ENCODE results near the gene ZBTB8A.
"Not testable (repeated sequence)": the region's sequence is repeated elsewhere in the genome, so short reads cannot be mapped to it uniquely, and the experiment has no call there.

The ZBTB8A gene

DNA sequence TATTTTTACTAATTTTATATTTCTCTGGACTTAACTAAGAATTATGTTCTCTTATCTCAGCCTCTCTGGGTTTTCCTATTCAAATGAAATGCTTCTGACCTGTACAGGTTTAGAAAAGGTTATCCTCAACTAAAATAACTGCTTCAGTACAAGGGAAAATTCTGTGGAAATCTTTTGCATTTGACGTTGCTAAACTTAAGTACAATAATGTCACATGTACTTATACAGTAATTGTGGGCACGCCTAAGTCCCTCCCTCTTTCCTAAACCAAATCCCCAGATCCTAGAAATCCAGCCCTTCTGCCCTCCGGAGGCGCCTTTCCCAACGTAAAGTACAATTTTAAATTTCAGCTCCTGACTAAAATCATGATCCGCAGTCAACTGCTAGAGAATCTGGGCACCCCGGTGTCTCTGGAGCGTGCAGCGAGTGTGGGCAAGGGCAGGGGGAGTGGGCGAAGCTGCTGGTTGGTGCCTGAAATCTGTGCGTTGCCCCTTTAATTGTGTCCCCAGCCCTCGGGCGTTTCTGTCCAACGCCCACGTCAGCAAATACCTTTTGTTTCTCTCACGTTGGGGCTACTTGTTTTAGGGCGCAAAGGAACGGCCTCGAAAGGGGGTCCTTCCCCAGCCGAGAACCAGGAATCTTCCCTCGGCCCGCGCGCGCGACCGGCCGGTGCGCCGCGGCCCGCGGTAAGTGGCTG is at the start of gene ZBTB8A:
Gene ZBTB8A, plus strand, starts transcription at position 541 of the 697 bp plus-strand sequence. CDS start 53,505 bp downstream, outside the sequence.
- no peak for DNase-seq (ENCODE audit: low read depth, low spot score)

DNA sequence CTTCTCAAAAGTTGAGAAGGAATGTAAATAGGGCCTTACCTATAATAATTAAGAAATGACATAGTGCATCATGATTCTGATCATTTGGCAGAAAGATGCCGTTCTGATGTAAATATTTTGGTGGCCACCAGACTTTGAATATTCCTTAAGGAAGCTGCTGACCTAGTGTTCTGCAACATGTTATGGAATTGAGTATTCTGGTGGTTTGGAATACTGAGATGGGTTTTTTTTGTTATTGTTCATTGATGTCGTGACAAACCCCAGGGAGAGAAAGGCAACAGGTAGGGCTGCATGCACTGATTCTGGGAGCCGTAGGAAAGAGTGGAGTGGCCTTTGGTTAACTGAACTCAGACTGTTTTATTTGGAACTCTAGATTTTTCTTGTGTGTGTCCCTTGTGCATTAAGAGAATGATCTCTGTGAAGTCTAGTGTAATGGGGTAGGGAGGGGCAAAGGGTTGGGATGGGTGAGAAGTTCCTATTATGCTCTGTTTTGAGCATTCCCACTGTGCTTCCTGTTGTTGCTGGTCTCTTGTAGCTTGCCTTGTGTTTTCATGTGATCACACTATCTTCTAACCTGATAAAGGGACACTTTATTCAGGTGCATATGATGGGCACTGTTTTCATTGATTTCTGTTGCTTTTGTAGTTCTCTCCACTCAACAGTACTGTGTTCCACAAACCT is 49.3 kb upstream of the ZBTB8A start:
- no peak for DNase-seq (ENCODE audit: low read depth, low spot score)

DNA sequence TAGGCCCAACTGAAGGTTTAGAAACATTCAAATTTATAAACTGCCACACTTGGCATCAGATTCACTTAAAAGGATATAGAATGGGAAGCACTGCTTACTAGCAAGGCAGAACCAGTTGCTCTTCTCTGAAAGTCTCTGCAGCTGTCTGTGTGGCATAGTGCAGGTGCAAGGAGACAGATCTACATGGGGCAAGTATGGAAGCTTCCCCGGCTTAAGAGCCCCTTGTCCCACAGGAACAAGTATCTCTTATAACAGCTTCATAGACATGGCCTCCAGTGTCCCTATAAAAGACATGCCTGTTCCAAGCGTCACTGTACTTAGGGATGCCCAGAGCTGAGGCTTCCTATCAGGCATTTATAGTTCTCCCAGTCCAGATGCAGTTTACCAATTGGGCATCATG is 47.8 kb upstream of the ZBTB8A start:
- DNase-seq (ENCODE audit: low read depth, low spot score) = no peak

DNA sequence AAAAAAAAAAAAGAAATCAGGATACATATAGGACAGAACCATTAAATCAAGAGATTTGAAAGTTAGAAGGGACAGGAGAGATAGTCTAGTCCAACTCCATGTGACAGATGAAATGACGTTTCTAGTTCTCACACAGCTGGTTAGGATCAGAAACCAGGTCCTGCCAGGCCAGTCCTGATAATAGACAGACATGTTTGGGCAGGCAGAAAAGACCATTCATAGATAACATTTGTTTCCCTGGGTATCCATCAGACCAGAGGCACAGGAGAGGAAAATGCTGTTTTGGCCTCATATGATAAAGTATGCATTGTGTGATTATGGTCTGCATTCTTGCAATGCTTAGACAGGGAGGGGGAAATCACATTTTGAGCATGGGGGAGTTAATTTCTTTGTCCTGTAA is 45.0 kb upstream of the ZBTB8A start:
- no peak for DNase-seq (ENCODE audit: low read depth, low spot score)

DNA sequence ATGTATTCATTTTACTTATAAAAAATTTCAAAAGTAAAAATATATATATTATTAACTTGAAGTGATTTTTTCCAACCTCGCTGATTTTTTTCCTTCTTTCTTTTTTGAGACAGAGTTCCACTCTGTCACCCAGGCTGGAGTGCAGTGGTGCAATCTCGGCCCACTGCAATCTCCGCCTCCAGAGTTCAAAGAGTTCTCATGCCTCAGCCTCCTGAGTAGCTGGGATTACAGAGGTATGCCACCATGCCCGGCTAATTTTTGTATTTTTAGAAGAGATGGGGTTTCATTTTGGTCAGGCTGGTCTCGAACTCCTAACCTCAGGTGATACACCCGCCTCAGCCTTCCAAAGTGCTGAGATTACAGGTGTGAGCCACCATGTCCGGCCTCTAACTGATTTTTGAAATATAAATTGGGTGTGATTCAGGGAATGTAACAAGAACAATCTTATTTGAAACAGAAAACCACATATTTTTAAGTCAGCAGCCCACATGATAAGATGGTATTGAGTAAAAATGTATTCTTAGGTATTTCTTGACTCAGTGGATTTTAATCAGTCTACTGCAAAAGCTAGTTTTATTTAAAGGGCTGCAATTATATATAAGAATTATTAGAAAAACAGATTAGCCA is 44.4 kb upstream of the ZBTB8A start:
- DNase-seq (ENCODE audit: low read depth, low spot score) = no peak

DNA sequence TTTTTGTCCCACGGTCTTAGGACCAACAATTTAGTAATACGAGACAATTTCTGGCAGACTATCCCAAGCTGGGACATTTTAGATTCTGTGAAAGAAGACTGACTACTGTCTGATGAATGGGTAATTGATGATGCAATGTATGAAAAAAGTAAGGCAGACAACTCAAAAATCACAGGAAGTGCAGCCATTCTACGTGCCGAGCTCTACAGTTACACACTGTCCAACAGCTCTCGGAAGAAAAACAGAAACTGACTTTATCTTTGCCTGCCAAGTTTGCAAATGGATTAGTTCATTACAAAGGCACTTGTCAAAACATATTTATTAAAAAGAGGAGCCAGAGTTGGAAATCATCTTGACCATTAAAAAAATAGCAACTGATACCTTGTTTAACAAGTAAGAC is 43.1 kb upstream of the ZBTB8A start:
- no peak for DNase-seq (ENCODE audit: low read depth, low spot score)

DNA sequence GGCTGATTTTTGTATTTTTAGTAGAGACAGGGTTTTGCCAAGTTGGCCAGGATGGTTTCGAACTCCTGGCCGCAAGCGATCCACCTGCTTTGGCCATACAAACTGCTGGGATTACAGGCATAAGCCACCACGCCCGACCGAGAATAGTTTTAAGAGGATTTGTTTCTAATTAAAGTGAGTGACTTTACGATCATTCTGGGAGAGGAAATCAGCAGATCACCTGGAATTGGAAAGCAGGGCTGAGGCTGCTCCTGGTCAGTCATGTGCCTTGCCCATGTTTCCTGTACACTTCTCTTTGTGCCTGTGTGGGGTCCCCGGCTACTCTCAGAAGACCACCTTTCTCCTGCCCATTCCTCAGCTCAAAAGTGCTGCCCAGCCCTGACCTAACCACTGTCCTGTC is 40.5 kb upstream of the ZBTB8A start:
- DNase-seq (ENCODE audit: low read depth, low spot score) = no peak

DNA sequence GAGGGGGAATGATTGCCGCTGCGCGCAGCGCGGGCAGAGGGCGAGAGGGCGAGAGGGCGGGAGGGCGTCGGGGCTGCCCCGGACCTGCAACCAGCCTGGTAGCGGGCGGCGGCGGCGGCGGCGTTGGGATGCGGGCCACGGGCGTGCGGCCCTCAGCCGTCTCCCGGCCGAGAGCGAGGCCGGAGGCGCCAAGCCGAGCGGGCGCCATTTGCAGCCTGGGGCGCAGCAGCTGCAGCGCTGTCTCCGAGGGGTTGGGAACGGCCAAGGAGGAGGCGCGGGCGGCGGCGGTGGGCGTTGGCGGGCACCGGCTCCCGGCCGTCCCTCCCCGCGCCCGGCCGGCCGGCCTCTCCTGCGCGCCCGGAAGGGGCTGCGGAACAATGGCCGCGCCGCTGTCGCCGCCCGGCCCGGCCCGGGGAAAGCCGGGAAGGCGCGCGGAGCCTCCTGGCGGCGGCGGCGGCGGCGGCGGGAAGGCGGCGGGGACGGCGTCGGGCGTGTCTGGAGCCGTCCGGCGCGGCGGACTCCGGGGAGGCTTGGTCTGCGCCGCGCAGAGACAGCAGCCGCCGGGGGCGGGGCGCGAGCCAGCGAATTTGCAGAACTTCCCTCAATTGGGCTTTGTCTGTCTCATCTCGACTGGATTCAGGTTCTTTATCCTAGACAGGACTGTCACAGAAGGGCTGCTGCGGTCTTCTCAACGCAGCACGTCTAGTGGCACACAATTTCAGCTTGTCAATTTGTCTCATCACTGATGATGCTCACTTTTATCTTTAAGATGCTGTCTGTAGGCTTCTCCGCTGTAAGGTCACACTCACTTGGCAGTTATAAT is 38.6 kb upstream of the ZBTB8A start:
- no peak for DNase-seq (ENCODE audit: low read depth, low spot score)

DNA sequence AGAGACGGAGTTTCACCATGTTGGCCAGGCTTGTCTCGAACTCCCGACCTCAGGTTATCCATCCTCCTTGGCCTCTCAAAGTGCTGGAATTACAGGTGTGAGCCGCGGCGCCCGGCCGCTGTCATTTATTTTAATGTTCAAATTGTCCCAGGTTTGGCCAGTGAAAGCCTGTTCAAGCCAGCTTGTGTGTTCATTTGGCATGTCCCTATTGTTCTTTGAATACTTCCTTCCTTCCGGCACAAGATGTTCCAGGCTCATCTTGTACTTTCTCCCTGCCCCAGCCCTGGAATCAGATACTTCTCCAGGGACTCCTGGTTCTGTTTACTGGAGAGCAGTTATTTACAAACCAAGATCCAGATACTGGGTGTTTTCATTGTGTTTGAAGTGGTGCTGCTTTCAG is 37.4 kb upstream of the ZBTB8A start:
- DNase-seq (ENCODE audit: low read depth, low spot score) = no peak

DNA sequence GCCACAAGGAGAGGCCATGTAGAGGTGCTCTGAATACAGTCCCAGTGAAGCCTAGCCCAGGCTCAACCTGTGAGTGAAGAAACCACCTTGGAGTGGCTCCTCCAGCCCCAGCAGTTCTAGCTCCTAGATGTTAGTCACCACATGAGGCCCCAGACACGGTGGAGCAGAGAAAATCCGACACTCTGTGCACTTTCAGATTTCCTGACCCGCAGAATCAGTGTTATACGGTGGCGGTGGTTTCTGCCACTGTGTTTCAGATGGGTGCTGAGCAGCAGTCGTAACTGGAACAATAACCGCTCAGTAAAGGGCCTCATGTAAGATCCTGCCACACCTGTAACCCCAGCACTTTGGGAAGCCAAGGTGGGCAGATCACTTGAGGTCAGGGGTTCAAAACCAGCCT is 36.1 kb upstream of the ZBTB8A start:
- no peak for DNase-seq (ENCODE audit: low read depth, low spot score)

DNA sequence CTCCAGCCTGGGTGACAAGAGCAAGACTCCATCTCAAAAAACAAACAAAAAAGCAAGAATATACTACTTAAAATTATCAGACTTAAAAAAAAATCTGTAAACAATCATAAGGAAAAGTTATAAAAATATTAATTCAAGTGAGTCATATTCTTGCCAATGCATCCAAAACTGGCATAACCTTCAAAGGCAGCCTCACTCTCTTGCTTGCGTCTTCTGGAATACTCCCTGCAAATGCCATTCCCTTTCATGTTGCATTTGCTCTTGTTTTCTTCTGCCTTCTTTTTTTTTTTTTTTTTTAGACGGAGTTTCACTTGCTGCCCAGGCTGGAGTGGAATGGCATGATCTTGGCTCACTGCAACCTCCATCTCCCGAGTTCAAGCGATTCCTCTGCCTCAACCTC is 32.2 kb upstream of the ZBTB8A start:
- no peak for DNase-seq (ENCODE audit: low read depth, low spot score)

DNA sequence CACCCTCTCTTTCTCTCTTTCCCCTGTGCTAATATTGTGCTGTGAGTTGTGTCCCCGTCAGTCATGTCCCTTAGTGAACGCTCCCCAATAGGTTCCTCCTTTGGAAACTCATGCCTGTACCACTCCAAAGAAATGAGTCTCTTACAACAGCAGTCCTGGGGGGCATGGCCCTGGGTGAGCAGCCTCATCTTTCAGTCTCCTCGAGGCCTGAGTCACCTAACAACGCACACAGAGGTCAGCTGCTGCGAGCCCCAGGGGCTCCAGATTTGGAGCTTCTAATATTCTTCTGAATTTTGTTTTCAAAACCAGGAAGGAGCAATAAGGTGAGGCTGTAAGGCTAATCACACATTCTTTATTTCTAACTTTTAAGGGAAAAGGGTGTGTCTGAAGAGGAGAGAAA is 30.5 kb upstream of the ZBTB8A start:
- DNase-seq (ENCODE audit: low read depth, low spot score) = no peak

DNA sequence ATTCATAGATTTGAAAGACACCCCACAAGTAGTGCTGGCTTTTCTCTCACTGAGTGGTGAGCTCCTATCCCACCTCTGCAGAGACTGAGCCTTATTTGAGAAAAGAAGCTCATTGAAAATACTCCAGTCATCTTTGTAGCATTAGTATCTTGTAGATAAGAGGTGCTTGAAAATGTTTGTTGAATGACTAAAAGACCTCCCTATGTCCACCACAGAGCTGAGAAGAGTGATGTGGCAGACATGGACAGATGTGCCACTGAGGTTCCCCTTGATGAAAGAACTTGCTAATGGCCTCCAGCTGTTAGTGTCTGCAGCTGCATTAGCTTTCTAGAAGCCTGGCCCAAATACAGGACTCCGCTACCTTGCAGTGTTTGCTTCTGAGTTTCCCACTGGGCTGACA is 29.3 kb upstream of the ZBTB8A start:
- DNase-seq (ENCODE audit: low read depth, low spot score) = no peak

DNA sequence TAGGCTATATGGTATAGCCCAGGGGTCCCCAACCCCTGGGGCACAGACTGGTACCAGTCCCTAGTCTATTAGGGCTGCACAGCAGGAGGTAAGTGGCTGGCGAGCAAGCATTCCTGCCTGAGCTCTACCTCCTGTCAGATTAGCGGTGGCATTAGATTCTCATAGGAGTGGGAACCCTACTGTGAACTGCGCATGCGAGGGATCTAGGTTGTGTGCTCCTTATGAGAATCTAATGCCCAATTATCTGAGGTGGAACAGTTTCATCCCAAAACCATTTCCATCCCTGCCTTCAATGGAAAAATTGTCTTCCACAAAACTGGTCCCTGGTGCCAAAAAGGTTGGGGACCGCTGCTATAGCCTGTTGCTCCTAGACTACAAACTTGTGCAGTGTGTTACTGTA is 22.8 kb upstream of the ZBTB8A start:
- DNase-seq (ENCODE audit: low read depth, low spot score) = no peak

DNA sequence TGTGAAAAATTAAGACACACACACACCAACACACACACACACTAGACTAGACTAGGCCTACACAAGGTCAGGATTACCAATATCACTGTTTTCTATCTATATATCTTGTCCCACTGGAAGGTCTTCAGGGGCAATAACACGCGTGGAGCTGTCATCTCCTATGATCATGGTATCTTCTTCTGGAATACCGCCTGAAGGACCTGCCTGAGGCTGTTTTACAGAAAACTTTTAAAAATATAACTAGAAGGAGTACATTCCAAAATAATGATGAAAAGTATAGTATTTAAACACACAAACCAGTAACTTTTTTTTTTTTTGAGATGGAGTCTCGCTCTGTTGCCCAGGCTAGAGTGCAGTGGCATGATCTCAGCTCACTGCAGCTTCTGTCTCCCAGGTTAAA is 20.3 kb upstream of the ZBTB8A start:
- no peak for DNase-seq (ENCODE audit: low read depth, low spot score)

DNA sequence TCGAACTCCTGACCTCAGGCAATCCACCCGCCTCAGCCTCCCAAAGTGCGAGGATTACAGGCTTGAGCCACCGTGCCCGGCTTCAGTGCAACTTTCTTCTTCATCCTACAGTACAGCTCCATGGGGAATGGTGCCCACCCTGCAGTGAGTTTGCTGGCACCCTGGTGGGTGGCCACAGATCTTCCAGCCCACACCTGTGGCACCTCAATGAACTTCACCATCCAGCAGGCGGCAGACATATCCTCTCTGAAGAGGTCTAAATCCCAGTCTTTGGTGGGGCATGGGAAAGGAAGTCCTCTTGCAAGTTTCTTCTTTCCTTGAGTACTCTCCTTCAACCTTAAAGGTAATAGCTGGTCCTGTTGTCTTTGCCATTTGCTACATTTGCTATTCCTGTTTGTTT is 18.1 kb upstream of the ZBTB8A start:
- no peak for DNase-seq (ENCODE audit: low read depth, low spot score)

DNA sequence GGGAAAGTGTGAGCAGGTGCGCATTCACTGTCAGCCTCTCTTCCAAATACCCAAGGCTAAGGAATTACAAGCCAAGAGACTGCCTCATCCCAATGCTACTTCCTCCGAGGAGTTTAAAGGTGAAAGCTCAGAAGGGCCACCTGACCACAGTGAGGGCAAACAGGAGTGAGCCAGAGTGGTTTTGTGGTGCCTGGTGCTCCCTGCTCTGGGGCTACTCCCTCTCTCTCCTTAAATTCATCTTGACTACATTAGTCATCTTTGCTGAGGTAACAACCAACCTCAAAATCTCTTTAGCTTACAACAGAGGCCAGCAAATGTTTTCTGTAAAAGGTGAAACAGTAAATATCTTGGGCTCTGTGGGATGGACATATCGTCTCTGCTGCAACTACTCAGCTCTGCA is 14.2 kb upstream of the ZBTB8A start:
- DNase-seq (ENCODE audit: low read depth, low spot score) = no peak

DNA sequence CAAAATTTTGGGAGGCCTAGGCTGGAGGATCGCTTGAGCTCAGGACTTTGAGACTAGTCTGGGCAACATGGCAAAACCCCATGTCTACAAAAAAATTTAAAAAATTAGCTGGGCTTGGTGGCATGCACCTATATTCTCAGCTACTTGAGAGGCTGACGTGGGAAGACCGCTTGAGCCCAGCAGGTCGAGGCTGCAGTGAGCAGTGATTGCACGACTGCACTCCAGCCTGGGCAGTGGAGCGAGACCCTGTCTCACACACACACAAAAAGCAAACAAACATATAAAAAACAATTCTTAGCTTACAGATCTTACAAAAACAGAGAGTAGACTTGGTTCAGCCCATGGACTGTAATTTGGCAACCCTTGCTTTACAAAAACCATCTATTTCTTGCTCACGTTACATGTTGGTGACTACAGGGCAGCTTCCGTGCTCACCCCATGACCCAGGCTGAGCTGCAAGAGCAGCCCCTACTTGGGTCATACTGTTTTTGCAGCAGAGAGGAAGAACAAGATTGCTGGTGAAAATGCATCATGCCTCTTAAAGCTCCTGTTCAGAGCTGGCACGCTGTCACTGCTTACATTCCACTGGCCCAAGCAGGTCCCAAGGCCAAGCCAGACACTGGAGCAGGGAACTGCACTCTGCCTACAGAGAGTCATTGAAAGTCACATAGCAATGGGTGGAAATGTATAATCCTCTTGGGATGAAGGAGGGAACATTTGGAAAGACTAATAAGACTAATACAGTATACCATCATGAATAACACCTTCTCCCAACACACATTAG is 13.4 kb upstream of the ZBTB8A start:
- no peak for DNase-seq (ENCODE audit: low read depth, low spot score)

DNA sequence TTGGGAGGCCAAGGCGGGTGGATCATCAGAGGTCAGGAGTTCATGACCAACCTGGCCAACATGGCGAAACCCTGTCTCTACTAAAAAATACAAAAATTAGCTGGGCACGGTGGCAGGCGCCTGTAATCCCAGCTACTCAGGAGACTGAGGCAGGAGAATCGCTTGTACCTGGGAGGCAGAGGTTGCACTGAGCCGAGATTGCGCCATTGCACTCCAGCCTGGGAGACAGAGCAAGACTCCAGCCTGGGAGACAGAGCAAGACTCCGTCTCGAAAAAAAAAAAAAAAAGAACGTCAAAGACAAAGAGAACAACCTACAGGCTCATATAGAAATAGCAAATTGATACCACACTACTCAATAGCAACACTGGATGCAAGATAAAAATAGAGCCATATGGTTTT is 10.7 kb upstream of the ZBTB8A start:
- DNase-seq (ENCODE audit: low read depth, low spot score) = not testable (repeated sequence)

DNA sequence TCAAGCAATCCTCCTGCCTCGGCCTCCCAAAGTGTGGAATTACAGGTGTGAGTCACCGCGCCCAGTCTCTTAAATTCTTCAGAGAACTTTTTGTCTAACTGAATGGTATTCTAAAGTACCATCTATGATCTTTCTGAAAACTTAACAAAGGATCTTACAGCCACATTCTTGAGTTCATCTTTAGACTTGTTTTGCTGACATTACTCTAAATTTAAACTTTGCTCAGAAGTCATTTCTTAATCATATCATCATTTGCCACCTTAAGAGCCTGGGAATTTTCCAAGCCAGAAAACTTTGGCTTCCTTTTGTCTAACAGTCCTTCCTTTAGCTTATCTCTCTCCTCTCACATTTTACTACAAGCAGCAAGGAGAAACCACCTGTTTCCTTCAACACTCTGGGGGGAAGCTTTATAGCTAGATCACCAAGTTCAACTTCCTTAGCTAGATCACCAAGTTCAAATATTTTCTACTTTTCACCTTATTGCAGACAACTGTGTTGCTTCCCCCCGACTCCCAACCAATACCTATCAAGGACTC is 5.4 kb upstream of the ZBTB8A start:
- no peak for DNase-seq (ENCODE audit: low read depth, low spot score)

DNA sequence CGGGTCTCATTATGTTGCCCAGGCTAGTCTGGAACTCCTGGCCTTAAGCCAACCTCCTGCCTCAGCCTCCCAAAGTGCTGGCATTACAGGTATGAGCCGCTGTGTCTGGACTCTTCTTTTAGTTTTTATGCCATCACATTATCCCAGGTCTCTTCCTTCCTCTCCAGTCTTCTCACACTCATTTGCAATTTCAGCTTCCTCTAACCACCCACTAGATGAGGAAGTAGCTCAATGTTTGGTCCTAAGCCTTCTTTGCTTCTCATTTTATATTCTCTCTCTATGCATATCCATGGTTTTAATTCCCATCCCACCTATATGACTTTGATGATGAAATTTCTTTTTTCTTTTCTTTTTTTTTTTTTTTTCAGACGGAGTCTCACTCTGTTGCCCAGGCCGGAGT is 3.1 kb upstream of the ZBTB8A start:
- no peak for DNase-seq (ENCODE audit: low read depth, low spot score)
